DND-41 (cell line): ENCODE data around the gene CYYR1.
"Not testable (repeated sequence)": the region's sequence is repeated elsewhere in the genome, so short reads cannot be mapped to it uniquely, and the experiment has no call there.

Experiments
- ATAC-seq: fragments of 200-7000 bp; cut with Tn5 transposase; 3 replicates; pipeline ENCODE4 v1.9.1; 2021; ENCODE audit warnings: low read depth; ENCODE audit not compliant: insufficient read depth
- DNase-seq: peaks from one replicate; pipeline ENCODE4 v3.0.0-alpha.2; 2020
- H2AFZ ChIP-seq: 2 replicates; pipeline ENCODE4 v1.6.0; 2012; ENCODE audit warnings: low read depth, low read length
- H3K27ac ChIP-seq: 2 replicates; pipeline ENCODE4 v1.5.1; 2012; ENCODE audit warnings: low read length, inconsistent platforms
- H3K27me3 ChIP-seq: fragments of 200-600 bp; sonication (generic); 2 replicates; pipeline ENCODE4 v1.6.0; 2012; ENCODE audit warnings: low read length, mild to moderate bottlenecking, inconsistent platforms; ENCODE audit not compliant: insufficient read depth, poor library complexity
- H3K36me3 ChIP-seq: 2 replicates; pipeline ENCODE4 v1.5.1; 2012; ENCODE audit warnings: low read length, inconsistent platforms; ENCODE audit not compliant: insufficient read depth
- H3K4me1 ChIP-seq: 2 replicates; pipeline ENCODE4 v1.5.1; 2012; ENCODE audit warnings: mild to moderate bottlenecking, low read length; ENCODE audit not compliant: insufficient read depth
- H3K4me2 ChIP-seq: 2 replicates; pipeline ENCODE4 v1.6.0; 2012; ENCODE audit warnings: mild to moderate bottlenecking, moderate library complexity, low read length, inconsistent platforms; ENCODE audit not compliant: insufficient read depth
- H3K4me3 ChIP-seq, 2 experiments: fragments of 200-600 bp in 1 of 2; shearing (Covaris generic) in 1 of 2; 2 replicates each; pipeline ENCODE4 v1.5.1; 2012 to 2016; ENCODE audit warnings: inconsistent platforms in 2 of 2, low read length in 2 of 2, mild to moderate bottlenecking in 2 of 2, low read depth in 1 of 2, moderate library complexity in 1 of 2
- H3K79me2 ChIP-seq: 2 replicates; pipeline ENCODE4 v1.6.0; 2012; ENCODE audit warnings: low read length, inconsistent platforms; ENCODE audit not compliant: insufficient read depth
- H3K9ac ChIP-seq: 2 replicates; pipeline ENCODE4 v1.6.0; 2012; ENCODE audit warnings: low read depth, mild to moderate bottlenecking, inconsistent platforms, low read length, moderate library complexity
- H3K9me3 ChIP-seq: 2 replicates; pipeline ENCODE4 v1.5.1; 2012; ENCODE audit warnings: low read length, moderate library complexity, mild to moderate bottlenecking, inconsistent platforms; ENCODE audit not compliant: insufficient read depth, severe bottlenecking
- H4K20me1 ChIP-seq: 2 replicates; pipeline ENCODE4 v1.6.0; 2012; ENCODE audit warnings: low read length; ENCODE audit not compliant: insufficient read depth
- EZH2 ChIP-seq: IDR thresholded peaks from 3 replicates; pipeline ENCODE4 v1.6.1; 2012; ENCODE audit warnings: borderline replicate concordance, low read depth, mild to moderate bottlenecking, moderate library complexity, low read length, inconsistent platforms; ENCODE audit not compliant: severe bottlenecking
- TF ChIP-seq, protein P1 (sequence below): IDR thresholded peaks from 2 replicates; pipeline ENCODE4 v1.5.1; 2012; ENCODE audit warnings: borderline replicate concordance, low read length, moderate library complexity, mild to moderate bottlenecking; ENCODE audit not compliant: poor library complexity, severe bottlenecking; ENCODE audit errors: extremely low read depth

CYYR1 gene

DNA sequence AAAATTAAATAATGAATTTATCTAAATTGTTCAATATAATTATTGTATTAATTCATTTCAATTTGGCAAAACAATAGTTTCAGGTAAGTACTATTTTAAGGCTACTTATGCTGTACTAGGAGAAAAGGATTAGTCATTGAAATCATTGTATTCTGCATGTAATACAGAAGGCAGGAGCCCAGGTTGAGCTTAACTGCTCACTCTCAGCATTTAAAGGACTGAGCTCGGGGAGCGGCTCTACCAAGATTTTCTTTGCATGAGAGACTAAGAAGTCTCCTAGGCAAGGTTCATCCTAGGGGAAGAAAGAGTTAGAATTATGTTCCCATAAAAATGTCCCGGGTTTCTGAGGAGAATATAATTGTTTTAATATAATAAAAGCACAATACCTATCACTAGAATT lies 112.5 kb downstream of the CYYR1 start:
- H3K79me2 ChIP-seq: no peaks in the 10 kb centered on the region
- H3K36me3 ChIP-seq: no peaks in the 10 kb centered on the region
- no peak for TF ChIP-seq EZH2
- TF ChIP-seq, protein P1, sequence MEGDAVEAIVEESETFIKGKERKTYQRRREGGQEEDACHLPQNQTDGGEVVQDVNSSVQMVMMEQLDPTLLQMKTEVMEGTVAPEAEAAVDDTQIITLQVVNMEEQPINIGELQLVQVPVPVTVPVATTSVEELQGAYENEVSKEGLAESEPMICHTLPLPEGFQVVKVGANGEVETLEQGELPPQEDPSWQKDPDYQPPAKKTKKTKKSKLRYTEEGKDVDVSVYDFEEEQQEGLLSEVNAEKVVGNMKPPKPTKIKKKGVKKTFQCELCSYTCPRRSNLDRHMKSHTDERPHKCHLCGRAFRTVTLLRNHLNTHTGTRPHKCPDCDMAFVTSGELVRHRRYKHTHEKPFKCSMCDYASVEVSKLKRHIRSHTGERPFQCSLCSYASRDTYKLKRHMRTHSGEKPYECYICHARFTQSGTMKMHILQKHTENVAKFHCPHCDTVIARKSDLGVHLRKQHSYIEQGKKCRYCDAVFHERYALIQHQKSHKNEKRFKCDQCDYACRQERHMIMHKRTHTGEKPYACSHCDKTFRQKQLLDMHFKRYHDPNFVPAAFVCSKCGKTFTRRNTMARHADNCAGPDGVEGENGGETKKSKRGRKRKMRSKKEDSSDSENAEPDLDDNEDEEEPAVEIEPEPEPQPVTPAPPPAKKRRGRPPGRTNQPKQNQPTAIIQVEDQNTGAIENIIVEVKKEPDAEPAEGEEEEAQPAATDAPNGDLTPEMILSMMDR: no peak

GRCh38 chr21:26458854-26459253 lies 114.2 kb downstream of the CYYR1 start:
- H4K20me1 ChIP-seq, H3K79me2 ChIP-seq, H3K4me3 ChIP-seq, H3K27ac ChIP-seq, H3K4me1 ChIP-seq, H3K36me3 ChIP-seq, H3K9ac ChIP-seq, H3K27me3 ChIP-seq, H3K4me2 ChIP-seq, H3K9me3 ChIP-seq, H2AFZ ChIP-seq, DNase-seq, ATAC-seq: not testable (repeated sequence)

More for the DNA sequence above, 112.5 kb downstream of the CYYR1 start:
- Histone ChIP-seq H4K20me1 (no peaks in the 10 kb centered on the region), H2AFZ (no peak overlapping the region), H3K9me3 (no peaks in the 10 kb centered on the region), H3K9ac (no peak overlapping the region), H3K4me3 (no peak overlapping the region), H3K4me1 (no peaks in the 10 kb centered on the region), H3K27ac (no peak overlapping the region), H3K4me2 (no peak overlapping the region), H3K27me3 (no peaks in the 10 kb centered on the region)
- DNase-seq (no peak), ATAC-seq (no peak)

- Histone ChIP-seq H4K20me1 (no peaks in the 10 kb centered on the region), H3K4me1 (no peaks in the 10 kb centered on the region), H2AFZ (no peak overlapping the region), H3K9me3 (no peaks in the 10 kb centered on the region), H3K9ac (no peak overlapping the region), H3K79me2 (no peaks in the 10 kb centered on the region), H3K27me3 (no peaks in the 10 kb centered on the region), H3K27ac (no peak overlapping the region), H3K4me3 (no peak overlapping the region), H3K4me2 (no peak overlapping the region), H3K36me3 (no peaks in the 10 kb centered on the region)
- ATAC-seq (no peak), DNase-seq (no peak)
- TF ChIP-seq EZH2: no peak
- TF ChIP-seq, protein P1: no peak
Observed at GRCh38 chr21:26457817-26458216, 115.3 kb downstream of the CYYR1 start.

- Histone ChIP-seq H3K9ac (no peak overlapping the region), H3K79me2 (no peaks in the 10 kb centered on the region), H3K9me3 (no peaks in the 10 kb centered on the region), H3K27ac (no peak overlapping the region), H4K20me1 (no peaks in the 10 kb centered on the region), H3K4me2 (no peak overlapping the region), H3K4me1 (no peaks in the 10 kb centered on the region), H3K36me3 (no peaks in the 10 kb centered on the region), H3K27me3 (no peaks in the 10 kb centered on the region), H2AFZ (no peak overlapping the region), H3K4me3 (no peak overlapping the region)
- DNase-seq: no peak
- TF ChIP-seq, protein P1: no peak
- TF ChIP-seq EZH2: no peak
- no peak for ATAC-seq
Observed at GRCh38 chr21:26453267-26453666, 119.8 kb downstream of the CYYR1 start.
